RWPE2 (cell line): Measurements from ENCODE around the gene LRRC41.

Source experiments
- ATAC-seq: fragments of 200-7000 bp; cut with Tn5 transposase; 3 replicates; pipeline ENCODE4 v1.9.1; 2021; ENCODE audit warnings: low read depth
- DNase-seq: peaks from one replicate; pipeline ENCODE4 v3.0.0-alpha.2; 2020; ENCODE audit warnings: low spot score
- H3K27ac ChIP-seq: fragments of 450-650 bp; 2 replicates; pipeline ENCODE4 v1.5.1; 2017; ENCODE audit warnings: mild to moderate bottlenecking; ENCODE audit not compliant: poor library complexity, severe bottlenecking
- H3K27me3 ChIP-seq: fragments of 250-450 bp; sonication (Bioruptor Pico); 2 replicates; pipeline ENCODE4 v1.5.1; 2021; ENCODE audit warnings: mild to moderate bottlenecking, moderate library complexity; ENCODE audit not compliant: insufficient read depth, poor library complexity, severe bottlenecking
- H3K36me3 ChIP-seq: fragments of 250-450 bp; sonication (Bioruptor Pico); 2 replicates; pipeline ENCODE4 v1.5.1; 2020; ENCODE audit warnings: low read depth, mild to moderate bottlenecking, moderate library complexity
- H3K4me1 ChIP-seq: fragments of 250-450 bp; sonication (Bioruptor Pico); 2 replicates; pipeline ENCODE4 v1.5.1; 2021; ENCODE audit warnings: mild to moderate bottlenecking, moderate library complexity; ENCODE audit not compliant: insufficient read depth, poor library complexity, severe bottlenecking
- H3K4me3 ChIP-seq: fragments of 250-450 bp; sonication (Bioruptor Pico); 2 replicates; pipeline ENCODE4 v1.5.1; 2021; ENCODE audit warnings: mild to moderate bottlenecking, moderate library complexity; ENCODE audit not compliant: severe bottlenecking
- H3K9me3 ChIP-seq: fragments of 250-450 bp; sonication (Bioruptor Pico); 2 replicates; pipeline ENCODE4 v1.5.1; 2021; ENCODE audit warnings: mild to moderate bottlenecking, moderate library complexity; ENCODE audit not compliant: severe bottlenecking
- CTCF ChIP-seq: fragments of 450-650 bp; IDR thresholded peaks from one replicate; pipeline ENCODE4 v1.5.1; 2017; ENCODE audit warnings: mild to moderate bottlenecking, moderate library complexity; ENCODE audit not compliant: poor library complexity, severe bottlenecking

LRRC41 gene

GRCh38 chr1:46317323-46317722, 13.9 kb upstream of the LRRC41 start:
- Histone ChIP-seq H3K36me3 (peaks cover 46% of the 10 kb centered on the region), H3K27ac (no peak overlapping the region), H3K4me1 (no peaks in the 10 kb centered on the region), H3K27me3 (no peaks in the 10 kb centered on the region), H3K9me3 (no peaks in the 10 kb centered on the region), H3K4me3 (no peak overlapping the region)
- TF ChIP-seq CTCF, result no peak
- no peak; the same call in 2 of the 3 replicates for ATAC-seq
- DNase-seq, result no peak

GRCh38 chr1:46315669-46316403, 12.4 kb upstream of the LRRC41 start:
- DNase-seq (no peak), ATAC-seq (peak; percentile 82)
- Histone ChIP-seq H3K36me3 (peaks cover 60% of the 10 kb centered on the region), H3K9me3 (no peaks in the 10 kb centered on the region), H3K4me3 (no peak overlapping the region), H3K4me1 (no peaks in the 10 kb centered on the region), H3K27ac (peak overlapping the region; percentile 15), H3K27me3 (no peaks in the 10 kb centered on the region)
- no peak for TF ChIP-seq CTCF

- no peaks in the 10 kb centered on the region for H3K4me1 ChIP-seq
- no peaks in the 10 kb centered on the region for H3K27me3 ChIP-seq
- H3K4me3 ChIP-seq, result no peak overlapping the region
- no peak overlapping the region for H3K27ac ChIP-seq
- H3K36me3 ChIP-seq, result peaks cover 89% of the 10 kb centered on the region
- ATAC-seq (no peak), DNase-seq (no peak)
- H3K9me3 ChIP-seq, result no peaks in the 10 kb centered on the region
- no peak for TF ChIP-seq CTCF
These were observed 6.9 kb upstream of the LRRC41 start for GRCh38 chr1:46310321-46310720.

GRCh38 chr1:46309401-46310159, 6.2 kb upstream of the LRRC41 start:
- H3K36me3 ChIP-seq, result peaks cover 91% of the 10 kb centered on the region
- H3K4me1 ChIP-seq, result peaks cover 2% of the 10 kb centered on the region
- H3K9me3 ChIP-seq, result no peaks in the 10 kb centered on the region
- H3K27ac ChIP-seq, result no peak overlapping the region
- DNase-seq (no peak), ATAC-seq (no peak)
- TF ChIP-seq CTCF, result no peak
- no peaks in the 10 kb centered on the region for H3K27me3 ChIP-seq
- no peak overlapping the region for H3K4me3 ChIP-seq

- no peak for TF ChIP-seq CTCF
- ATAC-seq, result no peak
- Histone ChIP-seq H3K9me3 (no peaks in the 10 kb centered on the region), H3K4me1 (peaks cover 3% of the 10 kb centered on the region), H3K27ac (no peak overlapping the region), H3K4me3 (no peak overlapping the region), H3K36me3 (peaks cover 60% of the 10 kb centered on the region), H3K27me3 (no peaks in the 10 kb centered on the region)
- no peak for DNase-seq
These were observed 2.7 kb upstream of the LRRC41 start for GRCh38 chr1:46306159-46306530.
